ENCODE results near the gene TMEM184B. TPM values are rescaled to one million over a fixed set of nuclear protein-coding genes. Genes with fewer than 3 reads are reported as not detected.

Gene TMEM184B
- total RNA-seq, 1 experiment from 2014 or later = 54.2 TPM

DNA sequence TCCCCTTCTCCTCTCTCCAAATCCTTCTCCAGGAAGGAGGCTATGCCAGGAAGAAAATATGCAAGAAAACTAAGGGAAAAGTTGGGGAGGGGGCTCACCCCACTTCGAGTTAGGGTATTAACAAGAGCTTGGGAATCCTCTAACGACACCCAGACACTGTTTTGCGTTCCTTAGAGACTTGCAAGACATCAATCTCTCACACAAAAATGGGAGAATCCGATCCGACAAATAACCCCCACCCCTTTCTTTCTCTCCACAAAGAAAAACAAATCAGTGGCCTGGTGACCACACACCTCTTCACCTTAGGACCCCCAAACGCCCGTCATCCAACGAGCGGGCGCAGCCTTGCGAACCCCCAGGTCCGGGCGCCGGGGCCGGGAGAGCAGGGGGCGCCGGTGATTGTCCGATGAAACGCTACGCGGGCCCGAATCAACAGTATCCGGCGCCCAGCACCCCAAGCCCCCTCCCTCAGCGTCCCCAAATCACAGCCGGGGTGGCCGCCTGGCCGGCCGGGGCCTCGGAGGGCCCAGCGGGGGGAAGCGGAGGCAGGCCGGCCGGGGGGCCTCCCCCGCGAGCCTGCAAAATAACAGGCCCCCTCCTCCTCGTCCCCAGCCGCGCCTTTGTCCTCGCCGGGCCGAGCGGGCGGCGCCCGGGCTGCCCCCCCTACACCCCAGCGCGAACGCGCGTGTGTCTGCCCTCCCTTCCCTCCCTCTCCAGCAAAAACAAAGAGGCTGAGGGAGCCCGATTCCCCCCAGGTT lies 43.7 kb upstream of the TMEM184B start:
- CTCF ChIA-PET = no interaction called here
- BruUV-seq (replicated peaks) = no TSS peak
- no peak for DNase-seq (ENCODE audit: low read depth, low spot score)

DNA sequence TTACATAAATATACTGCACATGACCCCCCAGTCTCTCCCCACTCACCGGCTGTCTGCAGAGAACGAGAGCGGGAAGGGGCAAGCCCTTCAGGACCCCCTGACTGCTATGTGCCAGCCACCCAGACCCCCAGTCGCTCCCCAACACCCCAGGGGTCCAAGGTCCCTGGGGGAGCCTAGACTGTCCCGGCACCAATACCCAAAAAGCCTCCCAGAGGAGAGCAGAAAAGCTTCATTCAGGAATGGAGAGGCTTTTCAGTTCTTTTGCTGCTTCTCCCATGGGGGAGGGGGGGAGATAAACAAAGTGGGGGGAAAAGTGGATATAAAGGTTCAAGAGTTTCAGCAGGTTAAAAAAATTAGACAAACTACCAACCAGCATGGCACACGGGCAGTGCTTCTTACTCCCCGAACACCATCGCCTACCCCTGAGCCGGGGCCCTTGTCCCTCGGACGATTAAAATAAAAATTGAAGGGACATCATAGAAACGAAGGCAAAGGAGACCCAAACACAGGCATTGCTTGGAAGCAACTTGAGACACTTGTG lies 43.1 kb upstream of the TMEM184B start:
- H3K9me3 ChIP-seq (ENCODE audit: control insufficient read depth, insufficient read depth, low read depth, low read length) = no peaks in the 10 kb centered on the region
- ChIA-PET POLR2A (no interaction called here), CTCF (interaction anchor here (0.6 to 0.9 kb wide), 2 partner anchors 11 to 12 kb away, joined by 7 to 8 read pairs; no protein-coding TSS in a partner anchor)
- H3K4me3 ChIP-seq (ENCODE audit: low read depth in 2 of 2, low read length in 2 of 2) = peak overlapping the region; percentile 73 to 91
- in situ Hi-C loops (cut with HindIII; ENCODE audit: low pct_unique_long_range_greater_than_20kb, low sequenced_read_pairs) = no loop called here
- DNase-seq (ENCODE audit: low read depth, low spot score) (no peak), ATAC-seq (no peak)
- H3K27ac ChIP-seq (ENCODE audit: low read length) = peak overlapping the region; percentile 81
- TF ChIP-seq, protein P1, sequence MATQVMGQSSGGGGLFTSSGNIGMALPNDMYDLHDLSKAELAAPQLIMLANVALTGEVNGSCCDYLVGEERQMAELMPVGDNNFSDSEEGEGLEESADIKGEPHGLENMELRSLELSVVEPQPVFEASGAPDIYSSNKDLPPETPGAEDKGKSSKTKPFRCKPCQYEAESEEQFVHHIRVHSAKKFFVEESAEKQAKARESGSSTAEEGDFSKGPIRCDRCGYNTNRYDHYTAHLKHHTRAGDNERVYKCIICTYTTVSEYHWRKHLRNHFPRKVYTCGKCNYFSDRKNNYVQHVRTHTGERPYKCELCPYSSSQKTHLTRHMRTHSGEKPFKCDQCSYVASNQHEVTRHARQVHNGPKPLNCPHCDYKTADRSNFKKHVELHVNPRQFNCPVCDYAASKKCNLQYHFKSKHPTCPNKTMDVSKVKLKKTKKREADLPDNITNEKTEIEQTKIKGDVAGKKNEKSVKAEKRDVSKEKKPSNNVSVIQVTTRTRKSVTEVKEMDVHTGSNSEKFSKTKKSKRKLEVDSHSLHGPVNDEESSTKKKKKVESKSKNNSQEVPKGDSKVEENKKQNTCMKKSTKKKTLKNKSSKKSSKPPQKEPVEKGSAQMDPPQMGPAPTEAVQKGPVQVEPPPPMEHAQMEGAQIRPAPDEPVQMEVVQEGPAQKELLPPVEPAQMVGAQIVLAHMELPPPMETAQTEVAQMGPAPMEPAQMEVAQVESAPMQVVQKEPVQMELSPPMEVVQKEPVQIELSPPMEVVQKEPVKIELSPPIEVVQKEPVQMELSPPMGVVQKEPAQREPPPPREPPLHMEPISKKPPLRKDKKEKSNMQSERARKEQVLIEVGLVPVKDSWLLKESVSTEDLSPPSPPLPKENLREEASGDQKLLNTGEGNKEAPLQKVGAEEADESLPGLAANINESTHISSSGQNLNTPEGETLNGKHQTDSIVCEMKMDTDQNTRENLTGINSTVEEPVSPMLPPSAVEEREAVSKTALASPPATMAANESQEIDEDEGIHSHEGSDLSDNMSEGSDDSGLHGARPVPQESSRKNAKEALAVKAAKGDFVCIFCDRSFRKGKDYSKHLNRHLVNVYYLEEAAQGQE (IDR thresholded peaks at IDR 0.05; ENCODE audit: insufficient read depth in 1 of 2, low read depth in 2 of 2, low read length in 1 of 2) = no peak
- TF ChIP-seq, protein P2, sequence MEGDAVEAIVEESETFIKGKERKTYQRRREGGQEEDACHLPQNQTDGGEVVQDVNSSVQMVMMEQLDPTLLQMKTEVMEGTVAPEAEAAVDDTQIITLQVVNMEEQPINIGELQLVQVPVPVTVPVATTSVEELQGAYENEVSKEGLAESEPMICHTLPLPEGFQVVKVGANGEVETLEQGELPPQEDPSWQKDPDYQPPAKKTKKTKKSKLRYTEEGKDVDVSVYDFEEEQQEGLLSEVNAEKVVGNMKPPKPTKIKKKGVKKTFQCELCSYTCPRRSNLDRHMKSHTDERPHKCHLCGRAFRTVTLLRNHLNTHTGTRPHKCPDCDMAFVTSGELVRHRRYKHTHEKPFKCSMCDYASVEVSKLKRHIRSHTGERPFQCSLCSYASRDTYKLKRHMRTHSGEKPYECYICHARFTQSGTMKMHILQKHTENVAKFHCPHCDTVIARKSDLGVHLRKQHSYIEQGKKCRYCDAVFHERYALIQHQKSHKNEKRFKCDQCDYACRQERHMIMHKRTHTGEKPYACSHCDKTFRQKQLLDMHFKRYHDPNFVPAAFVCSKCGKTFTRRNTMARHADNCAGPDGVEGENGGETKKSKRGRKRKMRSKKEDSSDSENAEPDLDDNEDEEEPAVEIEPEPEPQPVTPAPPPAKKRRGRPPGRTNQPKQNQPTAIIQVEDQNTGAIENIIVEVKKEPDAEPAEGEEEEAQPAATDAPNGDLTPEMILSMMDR (IDR thresholded peaks at IDR 0.05) = no peak
- TF ChIP-seq SIN3A (IDR thresholded peaks at IDR 0.05; ENCODE audit: borderline replicate concordance, insufficient read depth, low read depth, low read length) = no peak
- TF ChIP-seq TCF7L2 (IDR thresholded peaks at IDR 0.05; ENCODE audit: low read depth, low read length) = no peak
- TF ChIP-seq POLR2AphosphoS5 (IDR thresholded peaks at IDR 0.05; ENCODE audit: low read depth, low read length) = no peak
- no peaks in the 10 kb centered on the region for H3K27me3 ChIP-seq (ENCODE audit: control insufficient read depth, insufficient read depth, low read length)
- peaks cover 5% of the 10 kb centered on the region for H3K36me3 ChIP-seq (ENCODE audit: control insufficient read depth, insufficient read depth, low read length)
- intact Hi-C loops (cut with micrococcal nuclease; ENCODE audit: unreplicated experiment) = no loop called here
- BruUV-seq (replicated peaks) = TSS peak; percentile 81
- H3K4me1 ChIP-seq (ENCODE audit: control insufficient read depth, insufficient read depth, low read length) = peaks cover 25% of the 10 kb centered on the region

More for the DNA sequence above, 43.7 kb upstream of the TMEM184B start:
- peaks cover 25% of the 10 kb centered on the region for H3K4me1 ChIP-seq (ENCODE audit: control insufficient read depth, insufficient read depth, low read length)
- peak overlapping the region; percentile 81 for H3K27ac ChIP-seq (ENCODE audit: low read length)
- in situ Hi-C loops (cut with HindIII; ENCODE audit: low pct_unique_long_range_greater_than_20kb, low sequenced_read_pairs) (no loop called here), intact Hi-C loops (cut with micrococcal nuclease; ENCODE audit: unreplicated experiment) (no loop called here)
- TF ChIP-seq, protein P2 (IDR thresholded peaks at IDR 0.05) = no peak
- TF ChIP-seq SIN3A (IDR thresholded peaks at IDR 0.05; ENCODE audit: borderline replicate concordance, insufficient read depth, low read depth, low read length) = no peak
- TF ChIP-seq, protein P1 (IDR thresholded peaks at IDR 0.05; ENCODE audit: insufficient read depth in 1 of 2, low read depth in 2 of 2, low read length in 1 of 2) = no peak
- no peak for TF ChIP-seq TCF7L2 (IDR thresholded peaks at IDR 0.05; ENCODE audit: low read depth, low read length)
- no peak for TF ChIP-seq POLR2AphosphoS5 (IDR thresholded peaks at IDR 0.05; ENCODE audit: low read depth, low read length)
- H3K4me3 ChIP-seq (ENCODE audit: low read depth in 2 of 2, low read length in 2 of 2) = peak overlapping the region; percentile 73 to 91
- H3K9me3 ChIP-seq (ENCODE audit: control insufficient read depth, insufficient read depth, low read depth, low read length) = no peaks in the 10 kb centered on the region
- POLR2A ChIA-PET = no interaction called here
- H3K36me3 ChIP-seq (ENCODE audit: control insufficient read depth, insufficient read depth, low read length) = peaks cover 5% of the 10 kb centered on the region; the same call in 1 of the 2 replicates
- peak; percentile 57 for ATAC-seq
- no peaks in the 10 kb centered on the region for H3K27me3 ChIP-seq (ENCODE audit: control insufficient read depth, insufficient read depth, low read length)

Data from Panc1 (cell line).